Nasal cavity respiratory epithelium epithelial cell of viscerocranial mucosa (primary cell): ENCODE measurements around the gene PRRG1. TPM values are rescaled to one million over a fixed set of nuclear protein-coding genes. Genes with fewer than 3 reads are reported as not detected.

Experiments
- total RNA-seq: library from RNA; depleted of rRNA; stranded (reverse); fragments of >200 nt; gene quantifications from 2 replicates; pipeline ENCODE4 v1.2.3, GENCODE V29; 2014

The PRRG1 gene
- 5.1 and 14.1 TPM in 2 replicates for total RNA-seq

DNA sequence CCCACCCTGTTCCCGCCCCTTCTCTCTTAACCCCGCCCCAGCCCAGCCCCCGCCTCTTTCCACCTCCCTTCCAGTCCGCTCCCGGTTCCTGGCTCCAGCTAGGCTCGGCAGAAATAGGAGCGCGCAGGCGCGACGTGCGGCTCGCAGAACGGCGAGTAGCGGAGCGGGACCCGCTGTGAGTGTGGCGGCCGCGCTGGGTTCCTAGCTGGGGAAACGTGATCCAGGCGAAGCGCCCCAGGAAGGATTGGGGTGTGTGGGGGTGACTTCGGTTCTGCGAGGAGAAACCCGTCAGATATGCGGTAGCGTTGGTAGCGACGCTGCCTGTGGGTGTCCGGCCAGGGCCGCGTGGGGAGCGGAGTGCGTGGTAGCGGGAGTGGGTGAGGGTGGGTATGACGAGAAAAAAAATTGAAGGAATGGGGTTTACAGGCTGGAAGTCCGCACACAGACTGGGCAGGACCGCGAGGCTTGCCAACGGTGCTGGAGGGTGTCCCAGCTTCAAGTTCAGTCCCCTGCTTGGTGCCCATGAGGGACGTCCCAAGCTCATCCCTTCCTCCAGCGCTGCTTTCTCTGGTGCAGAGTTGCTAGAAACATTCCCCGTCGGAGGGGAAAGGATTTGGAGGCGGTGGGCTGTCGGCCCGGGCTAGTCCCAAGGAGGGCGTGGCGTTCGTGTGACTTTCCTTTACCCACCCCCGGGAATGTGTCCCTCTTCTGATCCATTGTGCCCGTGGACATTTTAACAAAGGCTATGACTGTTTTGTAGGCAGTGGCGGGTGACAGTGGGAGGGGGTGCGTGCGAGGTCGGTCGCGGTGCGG lies at the start of gene PRRG1:
PRRG1 (plus strand) TSS at position 144 of the 813 bp plus-strand sequence. CDS start 56,886 bp downstream, outside the sequence.

Other genes starting within 250 kb of the PRRG1 start
- gene LANCL3, start 222.3 kb downstream of the PRRG1 start, total RNA-seq: 0.34 and 1.1 TPM in 2 replicates